H1 (cell line): ENCODE data around the gene POLR2C. TPM values are rescaled to one million over a fixed set of nuclear protein-coding genes. Genes with fewer than 3 reads are reported as not detected.

ENCODE experiments used
- CTCF ChIA-PET: fragments of 300-600 bp; sonication (Branson Sonifier 250); formaldehyde crosslinking; loops from one replicate; lab custom pipeline; 2021; ENCODE audit not compliant: partially characterized antibody; lab: Charles Lee
- POLR2A ChIA-PET: fragments of 300-600 bp; sonication (Branson Sonifier 250); formaldehyde crosslinking; loops from one replicate; lab custom pipeline; 2021; ENCODE audit warnings: inconsistent platforms; ENCODE audit not compliant: partially characterized antibody; lab: Charles Lee
- DNase-seq, 2 experiments: peaks; one replicate each; pipeline versions ENCODE4 v3.0.0 to v3.0.0-alpha.2; 2010 to 2022; ENCODE audit warnings: low spot score in 2 of 2, low read depth in 1 of 2, mixed read lengths in 1 of 2
- FAIRE-seq: peaks from 2 replicates; lab custom pipeline; 2011; peaks lifted over from hg19 to GRCh38; lab: Jason Lieb, UNC
- H2AFZ ChIP-seq: 2 replicates; pipeline ENCODE4 v1.8.1; 2012; ENCODE audit warnings: low read length, inconsistent platforms
- H2AK5ac ChIP-seq: 2 replicates; pipeline ENCODE4 v1.6.1; 2013; ENCODE audit warnings: low read depth, low read length
- H2BK120ac ChIP-seq: replicated peaks from 2 replicates; pipeline ENCODE3; 2013; ENCODE audit warnings: low read depth, low read length, inconsistent platforms
- H2BK12ac ChIP-seq: 2 replicates; pipeline ENCODE4 v1.6.1; 2013; ENCODE audit warnings: low read depth, low read length
- H2BK15ac ChIP-seq: 2 replicates; pipeline ENCODE4 v1.6.1; 2013; ENCODE audit warnings: low read length
- H2BK20ac ChIP-seq: 2 replicates; pipeline ENCODE4 v1.6.1; 2013; ENCODE audit warnings: low read length
- H2BK5ac ChIP-seq: 2 replicates; pipeline ENCODE4 v1.6.1; 2013; ENCODE audit warnings: low read depth, low read length
- H3K14ac ChIP-seq: 2 replicates; pipeline ENCODE4 v1.6.1; 2013; ENCODE audit warnings: inconsistent platforms; ENCODE audit not compliant: insufficient read length
- H3K18ac ChIP-seq: 2 replicates; pipeline ENCODE4 v1.6.1; 2013; ENCODE audit warnings: low read length; ENCODE audit errors: extremely low read depth
- H3K23ac ChIP-seq: 2 replicates; pipeline ENCODE4 v1.6.1; 2013; ENCODE audit warnings: inconsistent platforms; ENCODE audit not compliant: insufficient read length
- H3K23me2 ChIP-seq: 2 replicates; pipeline ENCODE4 v1.6.1; 2013; ENCODE audit warnings: low read depth, low read length
- H3K27ac ChIP-seq: 2 replicates; pipeline ENCODE4 v1.6.1; 2011; ENCODE audit warnings: low read depth, low read length, inconsistent platforms
- H3K27me3 ChIP-seq, 4 experiments: replicated peaks in 1 of 4; 1 replicate in 1 of 4; 2 replicates in 3 of 4; pipeline versions ENCODE4 v1.6.1 to v1.8.1; 2011 to 2013; ENCODE audit warnings: low read length in 3 of 4, mild to moderate bottlenecking in 3 of 4, inconsistent platforms in 2 of 4, mixed read lengths in 2 of 4, moderate library complexity in 1 of 4; ENCODE audit not compliant: control insufficient read depth in 3 of 4, insufficient read depth in 3 of 4; ENCODE audit errors: extremely low read depth in 1 of 4
- H3K36me3 ChIP-seq, 4 experiments: 2 replicates each; pipeline versions ENCODE4 v1.6.1 to v1.8.1; 2011 to 2013; ENCODE audit warnings: mild to moderate bottlenecking in 4 of 4, low read length in 3 of 4, moderate library complexity in 2 of 4, control low read depth in 1 of 4, inconsistent platforms in 1 of 4; ENCODE audit not compliant: insufficient read depth in 4 of 4, control insufficient read depth in 2 of 4
- H3K4ac ChIP-seq: replicated peaks from 2 replicates; pipeline ENCODE3; 2013; ENCODE audit warnings: low read length, low read depth, mixed read lengths, inconsistent platforms; ENCODE audit not compliant: insufficient read length
- H3K4me1 ChIP-seq, 4 experiments: replicated peaks in 1 of 4; 1 replicate in 1 of 4; 2 replicates in 3 of 4; pipeline versions ENCODE4 v1.6.1 to v1.8.1; 2011 to 2013; ENCODE audit warnings: low read length in 3 of 4, inconsistent platforms in 2 of 4, mixed read lengths in 1 of 4; ENCODE audit not compliant: insufficient read depth in 4 of 4, control insufficient read depth in 3 of 4
- H3K4me2 ChIP-seq, 2 experiments: 2 replicates each; pipeline versions ENCODE4 v1.6.1 to v1.8.1; 2011 to 2013; ENCODE audit warnings: low read depth in 2 of 2, low read length in 2 of 2, control low read depth in 1 of 2, inconsistent platforms in 1 of 2, mild to moderate bottlenecking in 1 of 2; ENCODE audit not compliant: insufficient read depth in 1 of 2
- H3K4me3 ChIP-seq, 4 experiments: fragments of 200-600, 300-600 bp in 1 of 4; sonication (generic), shearing (Covaris generic), sonication (Bioruptor Twin) in 1 of 4; 2 replicates each; pipeline versions ENCODE4 v1.5.1 to v1.8.1; 2011 to 2016; ENCODE audit warnings: low read length in 4 of 4, low read depth in 3 of 4, control low read depth in 2 of 4, inconsistent platforms in 2 of 4, mild to moderate bottlenecking in 2 of 4, mixed read lengths in 1 of 4, moderate library complexity in 1 of 4; ENCODE audit not compliant: insufficient read depth in 2 of 4; ENCODE audit errors: extremely low read depth in 1 of 4
- H3K56ac ChIP-seq: replicated peaks from 2 replicates; pipeline ENCODE3; 2013; ENCODE audit warnings: low read depth, mild to moderate bottlenecking, mixed read lengths, low read length, inconsistent platforms; ENCODE audit not compliant: insufficient read length
- H3K79me1 ChIP-seq: 2 replicates; pipeline ENCODE4 v1.6.1; 2013; ENCODE audit warnings: low read depth, low read length, control low read depth
- H3K79me2 ChIP-seq, 2 experiments: 2 replicates each; pipeline versions ENCODE4 v1.6.1 to v1.8.1; 2012 to 2013; ENCODE audit warnings: low read length in 2 of 2, mild to moderate bottlenecking in 2 of 2, inconsistent platforms in 1 of 2; ENCODE audit not compliant: insufficient read depth in 2 of 2, control insufficient read depth in 1 of 2
- H3K9ac ChIP-seq, 4 experiments: replicated peaks in 1 of 4; 1 replicate in 1 of 4; 2 replicates in 3 of 4; pipeline versions ENCODE4 v1.6.1 to v1.8.1; 2011 to 2013; ENCODE audit warnings: low read depth in 3 of 4, low read length in 3 of 4, control low read depth in 2 of 4, mild to moderate bottlenecking in 2 of 4, moderate library complexity in 2 of 4, inconsistent platforms in 1 of 4; ENCODE audit errors: extremely low read depth in 1 of 4
- H3K9me3 ChIP-seq, 2 experiments: 2 replicates each; pipeline versions ENCODE4 v1.6.1 to v1.8.1; 2012 to 2013; ENCODE audit warnings: mild to moderate bottlenecking in 2 of 2, moderate library complexity in 2 of 2, control low read depth in 1 of 2, inconsistent platforms in 1 of 2, low read depth in 1 of 2, low read length in 1 of 2, mixed read lengths in 1 of 2; ENCODE audit not compliant: insufficient read depth in 2 of 2
- H4K20me1 ChIP-seq, 2 experiments: replicated peaks in 1 of 2; 2 replicates each; pipeline versions ENCODE3 to v1.8.1; 2011 to 2013; ENCODE audit warnings: inconsistent platforms in 2 of 2, low read length in 2 of 2, mild to moderate bottlenecking in 1 of 2; ENCODE audit not compliant: insufficient read depth in 2 of 2, control insufficient read depth in 1 of 2
- H4K5ac ChIP-seq: 2 replicates; pipeline ENCODE4 v1.6.1; 2013; ENCODE audit warnings: low read length, low read depth, mixed read lengths, inconsistent platforms; ENCODE audit not compliant: insufficient read length
- H4K8ac ChIP-seq: 2 replicates; pipeline ENCODE4 v1.8.0; 2013; ENCODE audit warnings: mild to moderate bottlenecking, moderate library complexity, low read length, inconsistent platforms; ENCODE audit not compliant: insufficient read depth; ENCODE audit errors: extremely low read depth
- H4K91ac ChIP-seq: replicated peaks from 2 replicates; pipeline ENCODE3; 2013; ENCODE audit warnings: low read length, mixed read lengths, inconsistent platforms; ENCODE audit not compliant: insufficient read length
- CEBPB ChIP-seq: IDR thresholded peaks from 2 replicates; pipeline ENCODE4 v1.6.1; 2012; ENCODE audit warnings: low read depth, low read length
- EGR1 ChIP-seq: IDR thresholded peaks from 2 replicates; pipeline ENCODE4 v1.6.1; 2011; ENCODE audit warnings: low read depth, low read length, borderline replicate concordance
- HDAC2 ChIP-seq, 2 experiments: fragments of 300-600 bp in 1 of 2; sonication (generic) in 1 of 2; IDR thresholded peaks; 2 replicates each; pipeline ENCODE4 v1.6.1; 2011 to 2012; ENCODE audit warnings: low read depth in 2 of 2, low read length in 2 of 2, mild to moderate bottlenecking in 2 of 2, moderate library complexity in 2 of 2, borderline replicate concordance in 1 of 2, inconsistent platforms in 1 of 2
- KDM1A ChIP-seq: fragments of 200-600, 300-600 bp; sonication (generic); IDR thresholded peaks from 2 replicates; pipeline ENCODE4 v1.7.1; 2016; ENCODE audit warnings: mild to moderate bottlenecking, low read length, borderline replicate concordance
- MAFK ChIP-seq: IDR thresholded peaks from 2 replicates; pipeline ENCODE4 v1.6.1; 2012; ENCODE audit warnings: low read depth, mild to moderate bottlenecking, improper control_type of control experiment, low read length
- NANOG ChIP-seq: IDR thresholded peaks from 2 replicates; pipeline ENCODE4 v1.6.1; 2011; ENCODE audit warnings: low read length, low read depth, mild to moderate bottlenecking, inconsistent platforms; ENCODE audit not compliant: insufficient read depth, poor library complexity, severe bottlenecking
- PHF8 ChIP-seq: fragments of 200-600 bp; sonication (generic); conservative IDR thresholded peaks from 2 replicates; pipeline ENCODE4 v1.7.1; 2012; ENCODE audit warnings: low read depth, mild to moderate bottlenecking, inconsistent platforms, low read length, moderate library complexity
- POLR2A ChIP-seq, 2 experiments: IDR thresholded peaks; 1 replicate in 1 of 2; 2 replicates in 1 of 2; pipeline ENCODE4 v1.6.1; 2011; ENCODE audit warnings: low read depth in 2 of 2, low read length in 2 of 2, mild to moderate bottlenecking in 2 of 2; ENCODE audit errors: control extremely low read depth in 1 of 2
- POU5F1 ChIP-seq: IDR thresholded peaks from 2 replicates; pipeline ENCODE4 v1.6.1; 2011; ENCODE audit warnings: low read depth, mild to moderate bottlenecking, low read length, moderate library complexity
- RFX5 ChIP-seq: IDR thresholded peaks from 2 replicates; pipeline ENCODE4 v1.6.1; 2011; ENCODE audit warnings: low read depth, low read length, improper control_type of control experiment, borderline replicate concordance
- SAP30 ChIP-seq: fragments of 300-600 bp; sonication (generic); IDR thresholded peaks from 2 replicates; pipeline ENCODE4 v1.7.1; 2012; ENCODE audit warnings: low read length, moderate library complexity, mild to moderate bottlenecking, inconsistent platforms; ENCODE audit not compliant: insufficient read depth, insufficient replicate concordance
- SIX5 ChIP-seq: IDR thresholded peaks from 2 replicates; pipeline ENCODE4 v1.6.1; 2011; ENCODE audit warnings: mild to moderate bottlenecking, low read depth, low read length
- TAF7 ChIP-seq: optimal IDR thresholded peaks from 2 replicates; pipeline ENCODE3; 2011; ENCODE audit warnings: low read depth, mild to moderate bottlenecking, inconsistent platforms, low read length, moderate library complexity, borderline replicate concordance
- WGBS, 2 experiments: shearing (Covaris generic) in 1 of 2; methylation state at CpG; one replicate each; pipeline versions ENCODE4 v1.1.6 to v1.1.7; 2013 to 2015; ENCODE audit warnings: low lambda C conversion rate in 2 of 2, mixed read lengths in 2 of 2, inconsistent platforms in 1 of 2, low coverage in 1 of 2, missing lambda C conversion rate in 1 of 2; ENCODE audit not compliant: insufficient replicate concordance in 2 of 2, insufficient coverage in 1 of 2, insufficient read length in 1 of 2; ENCODE audit errors: extremely low coverage in 1 of 2, missing lambda C conversion rate in 1 of 2; 5-methylcytosine and 5-hydroxymethylcytosine counted together
- polyA plus RNA-seq, 7 experiments: library from polyadenylated mRNA; depleted of rRNA in 3 of 7; stranded (reverse) in 5 of 7; unstranded in 2 of 7; fragments of >200 nt in 5 of 7; fragments of 200-250 nt in 2 of 7; gene quantifications; 1 replicate in 5 of 7; 2 replicates in 1 of 7; 4 replicates in 1 of 7; pipeline versions ENCODE4 v1.2.1 to v1.2.3, GENCODE V29; 2011 to 2013; ENCODE audit warnings: missing spikeins in 2 of 7, mixed read lengths in 2 of 7
- total RNA-seq: library from RNA; stranded (reverse); fragmentation: NEBNext Ultra II Directional; extraction: Animal tissue kit (Norgen Biotek cat#: 25700); gene quantifications from 2 replicates; pipeline ENCODE4 v1.2.1, GENCODE V29; 2021

POLR2C gene
- total and polyA plus RNA-seq, 2 of the 8 experiments (the other 6 are each of a cell fraction or from before 2014, with no cell fraction given), result 72.5 to 132 TPM

DNA sequence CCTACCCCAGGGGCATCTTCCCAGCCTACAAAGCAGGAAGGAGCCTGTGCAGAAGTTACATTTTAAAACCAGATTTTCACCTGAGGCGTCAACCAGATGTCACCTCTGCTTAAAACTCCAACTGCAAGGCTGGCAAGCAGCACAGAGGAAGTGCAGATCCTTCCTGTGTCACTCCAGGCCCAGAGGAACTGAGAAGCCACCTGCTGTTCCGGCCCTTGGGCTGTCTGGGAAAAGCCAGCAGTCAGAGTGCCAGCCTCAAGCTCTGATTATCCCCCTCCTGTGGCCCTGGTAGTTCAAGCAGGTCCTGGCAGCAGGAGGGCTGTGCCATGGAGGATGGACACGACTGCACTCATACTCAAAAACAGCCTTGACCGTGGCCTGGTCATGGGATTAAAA, 10.2 kb downstream of the POLR2C start:
- no peak overlapping the region; a peak in 2 of 8 replicates for H3K4me3 ChIP-seq
- H3K79me2 ChIP-seq, result no peaks in the 10 kb centered on the region
- H3K14ac ChIP-seq, result no peak overlapping the region
- FAIRE-seq (no peak), DNase-seq (peak in 1 of 2 experiments; percentile 58)
- peak overlapping the region; percentile 39 for H4K5ac ChIP-seq
- no peaks in the 10 kb centered on the region for H3K27me3 ChIP-seq
- H2BK20ac ChIP-seq, result no peak overlapping the region
- peak overlapping the region; percentile 94 for H2BK5ac ChIP-seq
- peak overlapping the region; percentile 38; the same call in 1 of the 2 replicates for H3K27ac ChIP-seq
- peak overlapping the region; percentile 15 to 53; a peak in 3 of 4 replicates for H3K4me2 ChIP-seq
- peak overlapping the region; percentile 70 for H3K56ac ChIP-seq
- H3K36me3 ChIP-seq, result peaks cover 16 to 49% (median 33%) of the 10 kb centered on the region in 4 experiments
- peak overlapping the region; percentile 3; the same call in 1 of the 2 replicates for H4K8ac ChIP-seq
- H3K23ac ChIP-seq, result no peak overlapping the region
- H3K23me2 ChIP-seq, result no peaks in the 10 kb centered on the region; the same call in 1 of the 2 replicates
- ChIA-PET CTCF (interaction anchor here (0.6 to 15.0 kb wide), 5 partner anchors 11 to 55 kb away, joined by 3 to 210 read pairs (median 10); partner anchors contain the start of gene POLR2C), POLR2A (interaction anchor here (1.2 to 10.3 kb wide), 11 partner anchors 9 to 64 kb away, joined by 3 to 67 read pairs (median 6); partner anchors contain the start of genes CCDC102A, CIAPIN1, COQ9 and DOK4)
- H2BK120ac ChIP-seq, result no peak overlapping the region
- 0 out of 2 replicates have a peak, but pooled peaks cover 2% of the 10 kb centered on the region for H3K79me1 ChIP-seq
- no peak overlapping the region; the same call in none of the 2 replicates for H3K18ac ChIP-seq
- no peak overlapping the region for H2BK15ac ChIP-seq
- no peak overlapping the region; a peak in 1 of 7 replicates for H3K9ac ChIP-seq
- H2AFZ ChIP-seq, result no peak overlapping the region
- peaks cover 2 to 3% of the 10 kb centered on the region in 2 experiments for H4K20me1 ChIP-seq
- H4K91ac ChIP-seq, result no peak overlapping the region
- H3K9me3 ChIP-seq, result no peaks in the 10 kb centered on the region
- peaks cover 10 to 48% (median 39%) of the 10 kb centered on the region in 4 experiments for H3K4me1 ChIP-seq
- H2BK12ac ChIP-seq, result 0 out of 2 replicates have a peak overlapping the region, but pooled peaks have one; percentile 56
- H2AK5ac ChIP-seq, result no peak overlapping the region
- H3K4ac ChIP-seq, result no peak overlapping the region
- WGBS, 2 experiments, result 80% methylated on average over 4 of the region's 4 CpGs; no CpG with 5 or more reads in 1 of the 2 experiments
- TF ChIP-seq NANOG, result no peak
- TF ChIP-seq SAP30, result no peak
- TF ChIP-seq TAF7, result no peak
- no peak for TF ChIP-seq RFX5
- TF ChIP-seq CEBPB, result no peak
- no peak for TF ChIP-seq POU5F1
- TF ChIP-seq PHF8, result no peak
- no peak for TF ChIP-seq KDM1A
- TF ChIP-seq POLR2A (IDR thresholded peaks at IDR 0.05; ENCODE audit: control extremely low read depth in 1 of 2, low read depth in 2 of 2, low read length in 2 of 2), result no peak
- TF ChIP-seq HDAC2 (IDR thresholded peaks at IDR 0.05; ENCODE audit: borderline replicate concordance in 1 of 2, low read depth in 2 of 2, low read length in 2 of 2), result no peak
- no peak for TF ChIP-seq SIX5
- TF ChIP-seq EGR1, result no peak
- TF ChIP-seq MAFK, result no peak
